Activated CD4-positive, alpha-beta T cell treated with anti-CD3 and anti-CD28 coated beads for 4 hours (primary cell): ENCODE measurements around the gene YWHAE.
"Not testable (repeated sequence)": the region's sequence is repeated elsewhere in the genome, so short reads cannot be mapped to it uniquely, and the experiment has no call there.

Experiments used
- DNase-seq, 2 donors: peaks; one replicate each; pipeline ENCODE4 v3.0.0-alpha.2; 2020

Gene YWHAE

GRCh38 chr17:1399679-1400512 lies at the start of gene YWHAE:
YWHAE (minus strand) TSS chr17:1400222; CDS start chr17:1400110, 112 bp downstream.
- DNase-seq: peak; percentile 96

GRCh38 chr17:1449412-1449967 lies 49.5 kb upstream of the YWHAE start:
- no peak for DNase-seq

GRCh38 chr17:1447052-1447451 lies 47.0 kb upstream of the YWHAE start:
- DNase-seq: no peak

- no peak for DNase-seq
Observed at GRCh38 chr17:1446201-1446600, 46.2 kb upstream of the YWHAE start.

GRCh38 chr17:1445695-1446094 lies 45.7 kb upstream of the YWHAE start:
- DNase-seq: not testable (repeated sequence)

GRCh38 chr17:1442721-1443120 lies 42.7 kb upstream of the YWHAE start:
- not testable (repeated sequence) for DNase-seq

GRCh38 chr17:1442187-1442586 lies 42.2 kb upstream of the YWHAE start:
- DNase-seq: no peak

- DNase-seq: no peak
Observed at GRCh38 chr17:1440921-1441320, 40.9 kb upstream of the YWHAE start.

GRCh38 chr17:1438593-1439083 lies 38.6 kb upstream of the YWHAE start:
- DNase-seq: no peak

GRCh38 chr17:1435326-1435725 lies 35.3 kb upstream of the YWHAE start:
- DNase-seq: no peak

- no peak for DNase-seq
Observed at GRCh38 chr17:1434150-1434549, 34.1 kb upstream of the YWHAE start.

- no peak for DNase-seq
Observed at GRCh38 chr17:1431631-1432104, 31.6 kb upstream of the YWHAE start.

GRCh38 chr17:1423456-1424135 lies 23.6 kb upstream of the YWHAE start:
- DNase-seq: no peak

GRCh38 chr17:1422885-1423284 lies 22.9 kb upstream of the YWHAE start:
- peak; percentile 7 to 17 for DNase-seq

- DNase-seq: no peak
Observed at GRCh38 chr17:1421470-1421869, 21.4 kb upstream of the YWHAE start.

- no peak for DNase-seq
Observed at GRCh38 chr17:1420981-1421380, 21.0 kb upstream of the YWHAE start.

GRCh38 chr17:1420163-1420562 lies 20.1 kb upstream of the YWHAE start:
- DNase-seq: no peak

GRCh38 chr17:1418476-1418875 lies 18.5 kb upstream of the YWHAE start:
- DNase-seq: not testable (repeated sequence)

GRCh38 chr17:1416414-1416813 lies 16.4 kb upstream of the YWHAE start:
- DNase-seq: no peak

- DNase-seq: no peak
Observed at GRCh38 chr17:1414634-1415033, 14.6 kb upstream of the YWHAE start.

GRCh38 chr17:1414001-1414574 lies 14.1 kb upstream of the YWHAE start:
- no peak for DNase-seq

- no peak for DNase-seq
Observed at GRCh38 chr17:1413281-1413791, 13.3 kb upstream of the YWHAE start.
